Dermis blood vessel endothelial cell (primary cell): ENCODE data around the gene RPS21. TPM values are rescaled to one million over a fixed set of nuclear protein-coding genes. Genes with fewer than 3 reads are reported as not detected.

Experiments
- DNase-seq: peaks from one replicate; pipeline ENCODE4 v3.0.0; 2010
- total RNA-seq: library from RNA; depleted of rRNA; stranded (reverse); fragments of >200 nt; gene quantifications from 2 replicates; pipeline ENCODE4 v1.2.3, GENCODE V29; 2014

The RPS21 gene
- 226 and 1,095 TPM in 2 replicates for total RNA-seq

DNA sequence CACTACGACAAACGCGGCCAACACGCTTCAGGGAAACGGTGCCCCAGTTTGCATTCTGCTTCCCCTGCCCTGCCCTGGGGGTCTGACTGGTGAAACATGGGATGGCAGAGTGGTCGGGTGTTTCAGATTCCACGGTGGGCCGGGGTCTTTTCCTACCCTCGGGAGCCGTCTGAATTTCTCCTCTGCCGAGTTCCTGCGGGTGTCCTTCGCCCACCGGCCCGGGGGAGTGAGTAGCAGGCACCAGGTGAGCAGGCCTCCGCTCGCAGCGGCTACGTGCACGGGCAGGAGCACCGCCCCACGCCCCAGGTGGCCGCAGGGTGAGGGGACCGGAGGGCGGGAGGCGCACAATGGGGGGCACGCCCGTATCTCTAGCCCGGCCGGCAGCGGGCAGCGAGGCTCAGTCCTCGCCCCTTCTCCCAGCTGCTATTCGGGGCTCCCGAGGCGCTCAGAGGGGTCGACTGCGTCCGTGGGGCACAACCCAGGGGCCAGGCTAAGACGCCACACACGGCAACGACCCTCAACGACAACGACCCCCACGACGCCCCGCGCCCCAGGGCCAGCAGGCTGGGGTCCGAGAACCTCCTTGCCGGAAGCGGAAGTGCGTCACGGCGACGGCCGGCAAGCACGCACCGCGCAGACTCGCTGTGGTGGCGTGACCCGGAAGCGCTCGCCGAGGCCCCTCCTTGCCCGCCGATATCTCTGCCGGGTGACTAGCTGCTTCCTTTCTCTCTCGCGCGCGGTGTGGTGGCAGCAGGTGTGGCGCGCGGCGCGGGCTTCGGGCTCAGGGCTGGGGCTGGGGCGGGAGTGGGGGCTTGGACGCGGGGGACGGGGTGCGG is at the start of gene RPS21:
RPS21 (plus strand) TSS at position 721 of the 836 bp plus-strand sequence. CDS start 236 bp downstream, outside the sequence.
- DNase-seq = peak; percentile 96

- no peak for DNase-seq
Observed at GRCh38 chr20:62337558-62338293, 49.2 kb upstream of the RPS21 start.

DNA sequence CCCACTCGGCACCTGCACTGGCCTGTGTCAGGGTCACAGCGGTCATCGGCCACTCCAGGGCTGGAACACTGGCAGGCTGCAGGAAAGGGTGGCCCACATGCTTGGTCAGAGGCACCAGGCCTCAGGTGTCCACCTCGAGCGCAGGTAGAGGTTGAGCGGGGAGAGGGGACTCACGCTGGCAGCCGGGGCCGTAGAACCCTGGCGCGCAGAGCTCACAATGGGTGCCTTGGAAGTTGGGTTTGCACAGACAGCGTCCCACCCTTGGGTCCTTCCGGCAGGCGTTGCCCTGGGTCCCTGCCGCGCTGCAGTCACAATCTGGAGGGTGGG is 48.6 kb upstream of the RPS21 start:
- no peak for DNase-seq

DNA sequence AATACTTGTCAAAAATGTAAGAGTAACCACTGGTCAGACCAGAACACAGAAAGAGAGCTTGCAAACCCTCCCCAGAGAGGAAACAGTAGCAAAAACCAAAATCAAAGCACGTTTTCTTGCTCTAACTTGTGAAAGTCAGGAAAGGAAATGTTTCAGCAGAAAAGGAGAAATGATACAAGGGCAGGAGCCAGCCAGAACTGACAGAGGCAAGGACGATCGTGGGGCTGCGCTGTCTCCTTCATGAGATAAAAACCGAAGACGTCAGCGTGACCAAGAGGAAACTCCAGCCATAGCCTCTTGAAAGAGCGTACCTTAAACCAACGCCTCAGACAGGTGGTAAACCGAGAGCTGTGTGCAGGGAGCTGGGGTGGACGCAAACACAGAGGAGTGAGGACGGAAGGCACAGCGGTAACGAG is 47.2 kb upstream of the RPS21 start:
- DNase-seq = no peak

GRCh38 chr20:62342910-62343309 is 44.0 kb upstream of the RPS21 start:
- DNase-seq = no peak

- no peak for DNase-seq
Observed at GRCh38 chr20:62344092-62344491, 42.8 kb upstream of the RPS21 start.

DNA sequence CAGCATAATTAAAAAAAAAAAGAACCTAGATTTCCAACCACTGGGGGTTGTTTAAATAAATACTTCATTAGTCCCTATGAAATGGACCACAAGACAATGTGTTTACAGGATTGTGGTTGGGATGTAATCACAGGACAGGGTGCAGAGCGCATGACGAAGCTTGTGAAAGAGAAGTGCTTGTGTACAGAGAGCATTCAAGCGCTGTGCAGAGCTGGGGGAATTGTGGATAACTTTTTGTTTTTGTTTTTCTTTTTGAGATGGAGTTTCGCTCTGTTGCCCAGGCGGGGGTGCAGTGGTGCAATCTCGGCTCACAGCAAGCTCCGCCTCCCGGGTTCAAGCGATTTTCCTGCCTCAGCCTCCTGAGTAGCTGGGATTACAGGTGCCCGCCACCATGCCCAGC is 42.1 kb upstream of the RPS21 start:
- no peak for DNase-seq

- DNase-seq = no peak
Observed at GRCh38 chr20:62345681-62346370, 41.1 kb upstream of the RPS21 start.

DNA sequence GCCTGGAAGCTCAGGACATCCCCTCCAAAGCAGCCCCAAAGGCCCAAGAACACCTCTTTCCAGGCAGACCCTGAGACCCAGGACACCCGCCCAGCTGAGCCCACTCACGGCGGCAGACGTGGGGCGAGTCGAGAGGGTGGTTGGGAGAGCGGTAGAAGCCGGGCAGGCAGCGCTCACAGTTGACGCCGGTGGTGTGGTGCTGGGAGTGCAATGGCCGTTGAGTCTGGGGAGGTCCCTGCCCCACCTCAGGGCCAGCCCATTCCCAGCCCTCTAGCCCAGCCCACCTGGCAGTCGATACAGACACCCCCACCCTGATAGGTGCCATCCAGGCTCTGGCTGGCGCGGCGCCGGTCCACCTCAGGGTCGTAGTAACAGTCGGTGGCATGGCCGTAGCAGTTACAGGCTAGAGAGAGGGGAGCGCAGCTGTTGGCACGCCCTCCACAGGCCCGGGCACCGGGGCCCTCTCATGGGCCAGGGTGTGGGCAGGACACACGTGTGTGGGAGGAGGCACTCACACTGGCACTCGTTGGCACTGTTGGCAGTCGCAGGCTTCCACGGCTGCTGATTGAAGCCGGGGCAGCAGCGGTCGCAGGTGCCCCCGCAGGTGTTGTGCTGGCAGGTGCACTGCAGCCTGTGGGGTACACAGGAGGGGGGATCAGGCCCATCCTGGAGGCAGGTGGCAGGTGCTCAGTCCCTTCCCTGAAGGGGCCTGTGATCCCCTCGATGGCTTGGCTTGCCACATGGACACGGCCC is 40.3 kb upstream of the RPS21 start:
- no peak for DNase-seq

- no peak for DNase-seq
Observed at GRCh38 chr20:62347151-62347404, 39.8 kb upstream of the RPS21 start.

DNA sequence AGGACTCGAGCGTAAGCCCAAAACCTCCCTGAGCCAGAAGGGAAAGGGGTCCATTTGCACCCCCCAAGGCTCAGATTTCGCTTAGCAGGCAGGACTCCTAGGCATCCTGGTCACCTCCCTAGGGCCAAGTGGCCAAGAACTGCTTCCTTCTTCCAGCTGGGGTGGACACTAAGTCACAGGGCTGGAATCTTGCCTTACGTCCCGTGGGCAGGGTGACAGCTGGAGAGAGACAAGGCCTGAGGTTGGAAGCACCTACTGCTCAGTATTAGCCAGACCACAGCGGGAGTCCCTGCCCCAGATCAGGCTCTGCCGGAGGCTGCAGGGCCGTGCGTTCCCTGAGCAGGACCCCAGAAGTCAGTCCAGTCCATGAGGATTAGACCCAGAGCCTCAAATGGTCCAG is 39.5 kb upstream of the RPS21 start:
- no peak for DNase-seq

GRCh38 chr20:62348604-62349003 is 38.3 kb upstream of the RPS21 start:
- no peak for DNase-seq

GRCh38 chr20:62349556-62350097 is 37.3 kb upstream of the RPS21 start:
- DNase-seq = no peak

- DNase-seq = peak; percentile 28
Observed at GRCh38 chr20:62350098-62350628, 36.7 kb upstream of the RPS21 start.

DNA sequence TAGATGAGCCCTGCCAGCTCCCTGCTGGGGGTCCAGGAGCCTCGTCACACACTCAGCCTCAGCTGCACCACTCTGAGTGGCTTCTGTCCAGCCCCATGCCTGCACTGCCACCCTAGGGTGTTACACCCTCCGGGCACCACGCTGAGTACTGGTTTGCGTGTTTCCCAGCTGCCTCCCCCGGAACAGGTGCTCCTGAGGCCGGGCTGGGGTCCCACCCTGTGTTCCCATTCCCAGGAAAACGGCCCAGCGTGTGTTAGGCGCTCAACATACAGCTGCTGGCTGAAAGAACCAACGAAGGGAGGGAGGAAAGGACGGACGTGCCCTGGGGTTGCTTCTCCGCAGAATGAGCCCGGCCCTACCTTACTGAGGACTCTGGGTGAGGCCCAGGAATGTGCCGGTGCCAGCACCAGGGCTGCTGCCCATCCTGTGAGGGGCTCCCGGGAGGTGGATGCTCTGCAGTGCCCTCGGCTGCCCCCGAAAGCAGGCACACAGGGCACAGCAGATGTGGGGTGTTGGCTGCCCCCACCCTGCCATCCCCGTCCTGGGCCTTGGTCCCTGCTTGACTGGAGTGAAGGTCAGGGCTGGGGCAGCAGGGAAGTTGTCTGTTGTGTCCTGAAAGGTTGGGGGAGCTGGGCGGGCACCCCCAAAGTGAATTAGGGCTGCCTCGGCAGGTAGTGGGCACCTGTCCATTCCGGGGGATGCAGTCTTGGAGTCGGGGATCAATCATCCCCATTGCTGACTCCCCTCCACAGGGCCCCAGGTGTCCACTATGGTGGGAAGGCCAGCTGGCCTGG is 36.1 kb upstream of the RPS21 start:
- DNase-seq = no peak

DNA sequence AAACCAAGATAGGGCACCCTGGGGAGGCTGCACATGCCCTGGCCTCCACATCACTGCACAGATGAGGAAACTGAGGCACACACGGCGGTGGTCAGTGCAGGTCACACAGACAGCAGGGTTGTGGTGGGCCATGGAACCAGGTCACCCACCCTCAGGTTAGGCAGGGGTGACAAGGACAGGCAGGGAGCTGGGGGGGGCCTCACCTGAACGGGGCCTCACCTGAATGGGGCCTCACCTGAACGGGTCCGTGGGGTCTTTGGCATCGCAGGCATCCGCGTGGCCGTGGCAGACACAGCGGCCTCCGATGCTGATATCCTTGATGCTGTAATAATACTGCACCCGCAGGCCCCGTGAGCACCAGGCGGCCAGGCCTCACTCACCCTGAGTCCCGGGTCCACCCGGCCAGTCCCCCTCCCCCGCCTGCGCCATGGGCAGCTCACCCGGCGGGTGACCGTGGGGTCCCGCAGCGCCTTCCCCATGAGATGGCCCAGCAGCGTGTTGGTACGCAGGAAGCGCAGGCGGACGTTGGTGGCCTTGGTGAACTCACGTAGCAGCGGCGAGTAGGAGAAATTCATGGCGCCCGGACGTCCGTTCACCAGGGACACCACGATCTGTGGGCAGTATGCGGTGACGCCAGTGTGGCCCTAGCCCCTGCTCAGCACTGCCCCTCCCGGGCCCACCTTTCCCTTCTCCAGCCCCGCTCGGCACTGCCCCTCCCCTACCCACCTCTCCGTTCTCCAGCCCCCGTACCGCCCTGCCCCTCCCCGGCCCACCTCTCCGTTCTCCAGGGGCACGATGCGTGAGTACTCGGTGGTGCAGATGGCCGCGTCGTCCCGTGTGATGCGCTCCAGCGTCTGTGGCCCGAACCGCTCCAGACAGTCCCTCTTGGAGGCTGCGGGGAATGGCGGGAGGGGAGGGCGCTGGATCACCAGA is 35.2 kb upstream of the RPS21 start:
- DNase-seq = no peak

DNA sequence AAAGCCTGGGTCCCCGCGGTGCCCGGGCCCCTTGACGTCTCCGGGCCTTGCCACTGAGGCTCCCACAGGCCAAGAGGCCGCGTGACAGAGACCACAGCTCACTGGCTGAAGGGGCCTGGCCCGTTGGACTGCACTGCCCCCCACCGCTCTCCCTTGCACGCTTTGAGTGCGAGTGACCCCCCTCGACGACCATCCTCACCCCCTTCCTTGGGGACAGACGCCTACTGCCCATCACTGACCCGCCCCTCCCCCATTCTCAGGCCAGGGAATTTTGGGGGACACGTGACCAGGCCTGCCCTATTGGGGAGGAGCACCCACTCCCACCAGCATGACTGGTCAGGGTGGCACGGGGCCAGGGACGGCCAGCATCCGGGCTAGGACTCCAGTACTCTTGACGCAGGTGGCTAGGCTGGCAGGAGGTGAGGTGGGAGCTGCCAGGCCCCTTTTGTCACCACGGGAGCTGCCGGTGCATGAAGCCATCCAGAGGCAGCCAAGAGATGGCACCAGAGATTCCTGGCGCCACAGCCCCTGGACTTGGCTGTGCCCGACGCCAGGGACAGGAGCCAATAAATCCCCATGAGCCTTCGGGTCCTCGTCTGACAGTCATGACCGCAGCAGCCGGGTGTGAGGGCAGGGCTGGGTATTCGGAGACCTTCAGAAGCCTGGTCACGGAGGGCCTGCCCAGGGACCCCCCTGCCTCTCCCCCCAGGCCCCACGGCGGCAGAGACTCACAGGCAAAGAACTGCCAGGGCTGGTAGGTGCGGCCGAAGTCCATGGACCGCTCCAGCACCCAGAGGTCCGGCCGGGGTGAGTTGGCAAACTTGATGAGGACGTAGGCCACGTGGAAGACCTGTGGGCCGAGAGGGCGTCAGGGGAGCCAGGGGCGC is 34.3 kb upstream of the RPS21 start:
- DNase-seq = no peak

- no peak for DNase-seq
Observed at GRCh38 chr20:62353289-62354030, 33.4 kb upstream of the RPS21 start.
